GM21367 (cell line): Measurements from ENCODE around the gene MEIS2.

Experiments used
- ATAC-seq: cut with Tn5 transposase; IDR thresholded peaks from one replicate; pipeline ENCODE4 v1.9.1; 2021; ENCODE audit not compliant: unreplicated experiment

The MEIS2 gene

DNA sequence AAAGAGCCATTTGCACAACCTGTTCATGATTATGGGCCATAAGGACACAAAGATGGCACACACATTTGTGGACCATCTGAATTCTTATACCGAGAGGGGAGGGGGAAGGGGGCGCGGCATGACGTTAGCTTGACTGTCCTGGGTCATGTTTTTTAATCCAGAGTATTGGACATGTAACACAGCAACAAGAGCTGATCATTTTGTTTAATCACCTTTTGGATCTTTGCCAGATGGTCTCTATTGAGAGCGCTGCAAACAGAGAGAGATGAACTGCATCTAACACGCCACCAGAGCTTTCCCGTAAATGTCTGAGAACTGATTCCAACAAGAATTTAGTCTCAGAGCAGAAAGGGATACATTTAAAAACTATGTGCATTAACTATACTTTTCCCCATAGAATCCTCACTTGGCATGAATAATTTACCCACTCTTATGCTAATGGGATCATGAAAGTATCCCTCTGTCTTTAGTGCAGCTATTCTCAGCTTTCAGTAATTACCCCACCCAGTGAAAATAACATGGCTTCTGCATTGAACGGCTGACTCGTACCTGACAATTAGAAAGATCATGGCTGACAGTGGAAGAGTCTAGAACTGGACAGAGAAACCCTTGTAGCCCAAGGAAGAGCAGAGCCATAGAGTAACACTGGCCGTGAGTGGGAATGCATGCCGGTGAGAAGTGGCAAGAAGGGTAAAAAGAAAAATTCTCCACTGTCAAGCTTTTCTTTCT lies 22.6 kb downstream of the MEIS2 start:
- ATAC-seq: no peak

DNA sequence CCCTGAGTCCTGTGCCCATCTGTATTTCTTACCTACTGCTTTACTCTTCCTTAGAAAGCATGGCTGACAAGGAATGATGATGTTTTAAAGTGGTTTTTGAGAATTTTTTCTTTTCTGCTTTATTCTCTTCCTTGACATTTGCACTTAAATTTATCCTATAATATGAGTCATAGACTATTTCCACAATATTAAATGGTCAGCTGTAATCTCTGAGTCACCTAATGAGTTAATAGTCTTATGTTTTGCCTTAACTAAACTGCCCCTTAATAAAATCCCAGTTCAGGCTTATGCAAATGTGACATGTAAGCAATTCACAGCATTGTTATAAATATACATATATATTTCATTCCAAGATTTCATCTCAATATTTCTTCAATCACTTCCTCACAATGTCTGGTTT lies 23.8 kb downstream of the MEIS2 start:
- no peak for ATAC-seq

DNA sequence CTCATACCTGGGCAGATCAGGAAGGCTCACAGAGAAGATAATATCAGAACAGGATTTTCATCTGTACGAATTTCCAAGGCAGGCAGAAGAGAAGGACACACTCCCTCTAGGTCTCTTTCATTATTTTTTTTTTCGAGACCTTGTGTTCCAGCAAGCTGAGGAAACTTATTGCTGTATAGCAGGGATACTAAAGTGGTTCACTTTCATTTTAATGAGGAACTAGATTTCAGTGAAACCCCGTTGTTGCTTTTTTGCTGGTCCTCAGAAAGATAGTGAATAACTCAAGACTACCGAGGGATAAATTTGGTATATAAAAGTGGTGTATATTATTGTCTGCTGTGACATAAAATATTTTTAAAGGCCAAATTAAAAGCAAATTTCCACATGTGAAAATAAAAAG lies 24.6 kb downstream of the MEIS2 start:
- ATAC-seq: no peak

- no peak for ATAC-seq
These were observed 28.2 kb downstream of the MEIS2 start for GRCh38 chr15:37072181-37072580.

- no peak for ATAC-seq
These were observed 29.2 kb downstream of the MEIS2 start for GRCh38 chr15:37071134-37071533.

DNA sequence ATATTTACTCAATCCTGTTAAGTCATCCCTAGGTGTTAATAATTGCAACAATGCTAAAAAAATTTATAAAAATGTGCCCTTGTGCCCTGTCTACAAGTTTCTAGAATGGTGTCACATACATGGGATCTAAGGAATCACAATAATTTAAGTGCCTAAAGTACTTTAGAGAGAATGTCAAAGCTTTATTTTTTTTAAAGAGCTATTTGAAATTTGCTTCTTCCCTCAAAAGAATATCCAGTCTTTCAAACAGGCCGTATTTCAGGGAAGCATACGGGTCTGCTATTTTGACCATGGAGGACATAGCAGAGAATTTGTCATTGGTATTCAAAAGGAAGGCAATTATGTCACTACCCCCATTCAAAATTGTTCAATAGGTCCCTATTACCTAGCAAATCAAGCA lies 29.7 kb downstream of the MEIS2 start:
- ATAC-seq: no peak

- no peak for ATAC-seq
These were observed 38.4 kb downstream of the MEIS2 start for GRCh38 chr15:37061996-37062395.

DNA sequence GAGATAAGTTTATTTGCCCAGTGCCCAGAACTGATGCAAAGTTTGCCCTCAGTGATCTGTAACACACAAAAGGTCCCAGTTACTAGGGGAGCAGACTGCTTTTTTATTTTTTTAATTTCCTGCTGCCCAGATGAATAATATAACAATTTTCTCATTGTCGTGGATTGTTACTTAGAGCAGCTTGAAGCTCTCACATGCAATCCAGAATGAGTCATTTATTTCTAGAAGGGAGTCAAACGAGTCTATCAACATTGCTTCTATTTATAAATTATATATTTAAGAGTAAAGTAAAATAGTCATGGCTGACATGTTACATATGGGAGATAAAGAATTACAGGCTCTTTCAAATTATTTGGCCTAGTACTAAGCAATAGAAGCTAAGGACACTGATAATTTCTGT lies 41.3 kb downstream of the MEIS2 start:
- no peak for ATAC-seq

DNA sequence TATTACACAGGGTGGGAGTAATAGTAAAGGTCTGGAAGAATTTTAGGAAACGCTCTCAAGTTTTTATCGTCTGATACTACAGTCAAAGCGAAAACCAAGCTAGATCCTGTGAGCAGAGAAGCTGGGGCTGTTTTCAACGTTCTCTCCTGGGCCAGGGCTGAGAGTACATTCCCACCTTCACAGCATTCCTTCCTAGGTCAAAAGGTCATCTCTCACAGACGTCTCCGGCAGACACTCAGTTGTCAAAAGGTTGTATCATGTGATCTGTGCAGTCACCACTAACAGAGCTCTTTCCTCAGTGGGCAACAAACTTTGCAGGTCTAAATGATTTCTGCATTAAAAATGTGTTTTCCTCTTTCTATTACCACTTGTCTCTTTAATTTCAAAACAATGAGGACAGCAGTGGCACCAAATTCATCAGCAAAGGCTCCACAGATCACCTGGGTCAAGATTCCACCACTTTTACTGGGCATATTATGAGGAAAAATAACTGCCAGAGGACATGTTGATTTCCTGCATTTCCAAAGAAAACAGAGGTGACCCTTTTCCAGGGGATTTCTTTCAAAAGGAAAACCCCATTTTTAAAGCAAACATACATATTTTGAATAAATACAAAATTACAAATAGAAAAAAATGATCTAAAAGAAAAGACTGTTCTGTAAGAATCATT lies 41.9 kb downstream of the MEIS2 start:
- no peak for ATAC-seq

DNA sequence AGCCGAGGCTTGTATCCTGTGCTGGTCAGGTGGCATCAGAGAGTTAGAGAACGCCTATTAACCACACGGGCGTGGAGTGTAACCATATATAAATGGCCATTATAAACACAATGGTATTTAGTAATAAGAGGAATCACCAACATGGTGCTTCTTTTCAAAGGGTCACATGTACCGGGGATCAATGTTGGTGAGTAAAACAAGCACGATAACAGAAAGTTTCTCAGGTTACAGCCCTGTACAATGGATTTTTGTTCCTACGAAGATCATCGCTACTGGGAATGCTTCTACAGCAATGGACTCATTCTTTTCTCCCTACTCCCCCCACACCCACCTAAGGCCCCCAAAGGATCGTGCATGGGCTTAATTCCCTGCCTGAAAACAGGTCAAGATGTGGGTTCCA lies 42.5 kb downstream of the MEIS2 start:
- ATAC-seq: no peak

GRCh38 chr15:37057256-37057655 lies 43.1 kb downstream of the MEIS2 start:
- no peak for ATAC-seq

DNA sequence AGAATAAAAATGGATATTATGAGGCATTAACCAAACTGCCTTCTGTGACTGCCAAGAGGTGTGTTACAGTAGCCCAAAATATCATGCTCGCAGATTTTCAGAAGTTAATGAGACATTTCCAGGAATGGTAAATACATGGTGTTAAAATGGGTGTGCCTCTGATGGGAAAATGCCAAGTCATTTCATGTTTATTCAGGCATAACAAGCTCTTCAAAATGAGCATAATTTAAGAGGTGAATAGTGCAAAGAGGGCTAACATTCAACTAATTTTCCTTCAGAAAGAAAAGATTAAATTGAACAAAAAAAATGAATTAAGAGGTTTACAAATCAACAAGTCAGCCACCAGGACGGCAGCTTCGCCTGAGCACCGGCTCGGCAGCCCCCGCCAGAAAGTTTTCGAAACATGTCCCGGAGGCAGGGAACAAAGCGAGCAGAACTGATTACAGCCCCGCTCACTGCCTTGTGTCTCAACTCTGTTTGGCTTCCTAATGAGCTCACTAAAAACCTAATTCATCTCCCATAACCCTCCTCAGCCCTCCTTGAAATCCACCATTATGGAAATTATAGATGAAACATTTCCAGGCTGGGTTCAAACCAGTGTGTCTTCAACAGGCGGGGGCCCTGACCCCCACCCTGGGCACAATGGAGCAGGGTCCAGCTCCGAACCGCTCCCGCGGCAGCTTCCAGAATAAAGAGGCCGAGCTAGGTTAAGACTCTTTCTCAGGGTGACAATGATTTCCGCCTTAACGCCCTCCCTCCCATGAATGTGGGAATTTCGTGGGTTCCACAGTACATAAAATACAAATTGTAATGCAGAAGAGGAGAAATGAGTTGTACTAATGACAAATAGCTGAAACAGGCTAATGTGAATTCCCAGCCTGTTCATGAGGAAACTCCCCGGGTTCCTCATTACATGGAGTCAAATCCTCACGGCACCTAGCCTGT lies 43.9 kb downstream of the MEIS2 start:
- no peak for ATAC-seq

- no peak for ATAC-seq
These were observed 44.9 kb downstream of the MEIS2 start for GRCh38 chr15:37055481-37055880.

GRCh38 chr15:37054336-37054735 lies 46.0 kb downstream of the MEIS2 start:
- no peak for ATAC-seq

DNA sequence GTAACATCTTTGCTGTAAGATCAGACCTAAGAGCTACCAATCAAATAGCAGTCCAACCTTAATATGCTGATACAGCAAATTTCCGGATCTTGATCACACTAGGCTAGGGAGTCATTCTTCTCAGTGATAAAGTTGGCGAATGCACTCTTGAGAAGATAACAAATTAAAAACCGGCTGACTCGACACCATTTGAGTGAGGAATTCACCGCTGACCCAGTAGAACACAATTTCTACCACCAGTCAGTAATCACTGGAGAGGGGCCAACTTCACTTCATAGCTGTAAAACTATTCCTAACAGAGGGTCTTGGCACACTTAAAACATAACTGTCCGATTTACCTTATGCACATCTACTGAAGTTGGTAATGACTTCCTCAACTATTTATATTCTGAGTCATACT lies 47.2 kb downstream of the MEIS2 start:
- no peak for ATAC-seq

- no peak for ATAC-seq
These were observed 50.0 kb downstream of the MEIS2 start for GRCh38 chr15:37050345-37050744.

DNA sequence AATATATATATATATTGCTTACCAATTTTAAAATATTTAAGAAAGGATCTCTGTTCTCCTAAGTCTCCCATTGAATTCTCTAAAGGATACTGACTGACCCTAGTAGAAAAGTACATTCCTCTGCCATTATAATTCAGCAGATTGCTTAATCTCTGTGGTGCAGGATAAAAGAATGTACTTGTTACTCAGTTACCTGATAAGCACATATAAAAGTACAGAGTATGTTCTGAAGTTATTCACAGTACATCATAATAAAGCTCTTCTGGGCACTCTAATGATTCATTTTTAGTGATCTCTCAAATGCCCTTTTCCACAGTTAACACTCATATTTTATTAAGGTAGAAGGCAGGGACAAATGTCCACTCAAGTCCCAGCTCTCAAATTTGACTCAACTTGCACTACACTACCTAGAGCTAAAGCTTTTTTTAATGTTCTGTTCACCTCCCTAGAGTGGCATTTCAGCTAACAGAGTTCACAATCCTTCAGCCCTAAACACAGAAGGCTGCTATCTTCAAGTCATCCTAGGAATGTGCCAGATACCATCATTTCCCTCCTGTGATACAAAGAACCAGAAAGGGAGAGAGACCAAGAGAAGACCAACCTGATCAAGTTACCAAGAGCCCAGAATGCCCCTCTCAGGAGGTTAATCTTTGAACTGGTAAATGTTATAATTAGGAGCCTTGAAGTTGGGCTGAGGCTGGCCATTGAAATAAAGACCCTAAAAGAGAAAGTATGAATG lies 53.3 kb downstream of the MEIS2 start:
- ATAC-seq: no peak

DNA sequence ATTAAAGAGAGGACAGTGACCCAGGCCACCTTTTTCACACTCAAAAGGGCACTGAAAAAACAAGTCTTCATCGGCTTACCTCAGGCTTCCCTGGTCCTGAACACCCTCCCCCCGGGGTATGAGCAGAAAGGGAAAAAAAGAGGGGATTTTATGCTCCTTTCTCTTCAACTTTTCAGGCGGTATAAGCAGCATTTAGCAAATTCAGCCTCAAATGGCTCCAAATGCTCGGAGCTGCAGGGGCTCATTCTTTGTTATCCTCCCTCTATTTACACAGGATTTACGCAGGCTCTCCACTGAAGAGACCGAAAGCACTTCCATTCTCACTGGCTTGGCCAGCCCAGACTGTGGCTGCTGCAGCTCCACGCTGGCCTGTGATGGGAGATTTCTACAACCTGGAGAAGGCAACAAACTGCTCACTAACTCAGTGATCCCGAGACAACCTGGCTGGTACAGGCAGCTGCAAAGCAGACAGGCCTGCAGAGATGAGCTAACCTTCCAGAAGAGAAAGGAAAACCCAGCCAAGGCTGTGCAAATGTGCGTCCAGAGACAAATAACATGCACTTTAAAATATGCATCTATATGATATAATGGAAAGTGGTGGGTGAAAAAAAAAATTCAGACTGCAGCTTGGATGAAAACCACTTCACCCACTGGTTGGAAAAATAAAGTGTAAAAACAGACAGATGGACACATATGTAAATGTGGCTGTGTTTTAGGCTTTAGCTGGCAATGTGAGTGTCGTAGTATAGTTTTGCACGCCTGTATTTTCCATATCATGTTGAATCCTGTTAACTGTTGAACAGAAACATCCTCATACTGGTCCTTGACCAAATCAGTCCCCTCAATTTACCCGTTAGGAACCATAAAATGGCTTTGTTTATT lies 54.2 kb downstream of the MEIS2 start:
- no peak for ATAC-seq

DNA sequence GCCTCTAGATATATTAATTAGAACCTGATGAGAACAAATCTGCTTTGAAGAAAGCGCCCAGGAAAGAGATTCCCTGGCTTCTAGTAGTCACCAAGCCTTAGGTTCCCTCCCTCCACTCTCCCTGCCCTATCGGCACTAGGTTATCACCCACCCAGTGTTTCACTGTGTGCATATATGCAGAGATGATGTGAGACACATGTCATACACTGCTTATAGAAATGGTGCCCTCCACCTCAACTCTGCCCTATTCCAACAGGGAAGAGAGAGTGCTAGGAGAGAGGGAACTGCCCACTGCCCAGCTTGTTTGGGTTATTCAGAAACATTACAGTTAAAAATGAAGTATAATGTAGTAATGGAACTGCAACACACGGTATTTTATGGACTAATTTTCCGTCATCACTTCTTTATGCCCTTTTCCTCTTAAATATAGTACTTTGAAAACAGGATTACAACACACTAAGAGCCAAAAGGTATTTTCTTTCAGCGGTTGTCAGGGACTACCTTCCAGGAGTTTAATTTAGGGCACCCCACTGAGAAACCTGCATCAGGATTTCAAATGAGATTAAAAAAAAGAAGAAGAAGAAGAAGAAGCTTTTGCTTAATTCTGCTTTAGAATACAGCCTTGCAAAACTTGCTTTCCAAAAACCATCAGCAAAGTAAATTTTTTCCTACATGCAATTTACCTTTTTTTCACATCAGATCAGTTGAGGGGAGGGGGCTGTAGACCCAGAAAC lies 55.3 kb downstream of the MEIS2 start:
- ATAC-seq: no peak
